ENCODE measurements around the gene ATP2A2.
"Not testable (repeated sequence)": the region's sequence is repeated elsewhere in the genome, so short reads cannot be mapped to it uniquely, and the experiment has no call there.

Gene ATP2A2

DNA sequence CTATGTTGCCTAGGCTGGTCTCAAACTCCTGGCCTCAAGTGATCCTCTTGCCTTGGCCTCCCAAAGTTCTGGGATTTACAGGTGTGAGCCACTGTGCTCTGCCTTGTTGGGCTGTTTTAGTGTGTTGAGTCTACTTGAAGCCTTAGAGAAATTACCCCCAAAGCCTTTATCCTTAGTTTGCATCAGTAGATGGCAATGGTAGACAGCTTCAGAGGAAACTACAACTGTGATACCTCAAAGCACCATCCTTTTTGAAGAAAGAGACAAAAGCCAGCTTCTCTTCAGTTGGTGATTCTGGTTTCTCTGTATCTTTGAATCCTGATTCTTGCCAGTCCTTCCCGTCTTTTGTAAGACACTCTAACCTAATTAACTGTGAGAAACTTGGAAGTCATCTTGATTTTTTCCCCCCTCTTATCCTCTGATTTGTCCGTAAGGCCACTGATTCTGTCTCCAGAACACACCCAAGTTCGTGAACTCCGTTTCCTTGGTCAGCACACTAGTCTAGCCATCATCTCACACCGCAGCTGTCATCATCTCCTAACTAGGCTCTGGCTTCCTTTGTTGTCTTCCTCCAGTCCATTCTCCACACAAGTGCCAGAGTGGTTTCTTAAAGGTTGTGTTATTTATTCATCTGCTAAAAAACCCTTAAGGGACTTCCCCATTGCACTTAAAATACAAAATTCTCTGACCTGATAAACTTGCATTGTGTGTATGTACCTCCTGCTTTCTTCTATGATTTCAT, 20.2 kb downstream of the ATP2A2 start:
- DNase-seq (ENCODE audit: low read depth): no peak

GRCh38 chr12:110304061-110304551, 23.1 kb downstream of the ATP2A2 start:
- no peak for DNase-seq (ENCODE audit: low read depth)

GRCh38 chr12:110307372-110307771, 26.3 kb downstream of the ATP2A2 start:
- DNase-seq (ENCODE audit: low read depth): no peak

DNA sequence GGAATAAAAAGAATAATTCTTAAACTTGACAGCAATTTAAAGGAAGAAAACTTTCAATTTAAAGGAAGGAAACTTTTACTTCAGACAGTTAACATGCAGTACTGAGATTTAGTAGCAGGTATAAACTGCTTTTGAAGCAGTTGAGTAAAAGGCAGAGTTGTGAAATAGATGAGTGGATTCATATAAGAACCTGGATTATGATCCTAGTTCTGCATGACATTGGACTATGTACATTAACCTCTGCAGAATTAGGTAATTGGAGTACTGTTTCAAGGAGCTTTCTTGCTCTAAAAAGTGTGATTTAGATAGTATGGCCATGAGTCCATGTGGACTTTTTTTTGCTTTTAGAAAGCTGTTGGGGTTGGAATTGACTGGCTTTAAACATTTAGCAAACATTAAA, 29.7 kb downstream of the ATP2A2 start:
- DNase-seq (ENCODE audit: low read depth): no peak

DNA sequence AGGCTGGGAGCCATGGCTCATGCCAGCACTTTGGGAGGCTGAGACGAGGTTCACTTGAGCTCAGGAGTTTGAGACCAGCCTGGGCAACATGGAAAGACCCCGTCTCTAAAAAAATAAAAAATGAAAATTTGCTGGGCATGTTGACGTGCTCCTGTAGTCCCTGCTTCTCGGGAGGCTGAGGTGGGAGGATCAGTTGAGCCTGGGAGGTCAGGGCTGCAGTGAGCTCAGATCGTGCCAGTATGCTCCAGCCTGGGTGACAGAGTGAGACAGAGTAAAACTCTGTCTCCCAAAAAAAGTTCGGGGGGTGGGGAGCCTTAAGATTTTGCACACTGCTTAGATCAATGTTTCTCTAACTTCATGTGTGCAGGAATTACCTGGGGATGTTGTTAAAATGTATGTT, 30.9 kb downstream of the ATP2A2 start:
- DNase-seq (ENCODE audit: low read depth): no peak

DNA sequence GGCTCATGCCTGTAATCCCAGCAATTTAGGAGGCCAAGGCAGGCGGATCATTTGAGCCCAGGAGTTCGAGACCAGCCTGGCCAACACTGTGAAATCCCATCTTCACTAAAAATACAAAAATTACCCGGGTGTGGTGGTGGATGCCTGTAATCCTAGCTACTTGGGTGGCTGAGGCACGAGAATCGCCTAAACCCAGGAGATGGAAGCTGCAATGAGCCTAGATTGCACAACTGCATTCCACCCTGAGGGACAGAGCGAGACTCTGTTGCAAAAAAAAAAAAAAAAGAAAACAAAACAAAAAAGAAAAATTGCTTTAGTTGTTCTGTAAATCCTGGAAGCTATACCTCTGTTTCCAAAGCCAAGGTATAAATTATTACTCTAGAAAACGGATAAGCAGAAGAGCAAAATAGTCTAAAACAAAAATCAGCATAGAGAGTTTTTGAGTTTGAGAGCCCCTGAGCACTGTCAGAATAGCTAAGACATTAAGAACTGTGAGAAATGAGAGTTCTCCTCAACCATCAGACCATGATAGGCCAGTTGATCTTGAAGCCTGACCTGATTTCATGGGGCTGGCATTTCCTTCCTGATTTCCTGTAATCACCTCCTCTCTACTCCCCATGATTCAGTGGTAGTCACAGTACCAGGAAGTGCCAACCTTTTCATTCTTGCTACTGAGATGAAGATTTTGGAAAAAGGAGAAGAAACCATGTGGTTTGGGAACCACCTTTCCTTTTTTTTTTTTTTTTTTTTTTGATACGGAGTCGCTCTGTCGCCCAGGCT, 31.7 kb downstream of the ATP2A2 start:
- DNase-seq (ENCODE audit: low read depth): no peak

DNA sequence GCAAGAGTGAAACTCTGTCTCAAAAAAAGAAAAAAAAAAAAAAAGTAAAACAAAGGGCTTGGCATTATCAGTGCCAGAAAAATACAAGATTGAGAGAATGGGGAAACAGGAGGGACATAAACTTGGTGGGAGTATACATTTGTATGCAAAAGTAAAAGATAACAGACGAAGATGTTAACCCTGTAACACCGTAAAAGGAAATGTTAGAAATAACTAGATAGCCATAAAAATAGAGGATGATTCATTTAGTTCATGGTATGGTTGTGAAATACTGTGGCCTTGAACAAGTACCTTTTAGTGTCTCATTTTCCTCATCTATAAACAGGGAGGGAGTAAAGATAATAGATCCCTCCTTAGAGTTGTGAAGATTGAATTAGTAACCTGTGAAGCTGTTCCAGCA, 33.3 kb downstream of the ATP2A2 start:
- no peak for DNase-seq (ENCODE audit: low read depth)

GRCh38 chr12:110316861-110317260, 35.8 kb downstream of the ATP2A2 start:
- no peak for DNase-seq (ENCODE audit: low read depth)

DNA sequence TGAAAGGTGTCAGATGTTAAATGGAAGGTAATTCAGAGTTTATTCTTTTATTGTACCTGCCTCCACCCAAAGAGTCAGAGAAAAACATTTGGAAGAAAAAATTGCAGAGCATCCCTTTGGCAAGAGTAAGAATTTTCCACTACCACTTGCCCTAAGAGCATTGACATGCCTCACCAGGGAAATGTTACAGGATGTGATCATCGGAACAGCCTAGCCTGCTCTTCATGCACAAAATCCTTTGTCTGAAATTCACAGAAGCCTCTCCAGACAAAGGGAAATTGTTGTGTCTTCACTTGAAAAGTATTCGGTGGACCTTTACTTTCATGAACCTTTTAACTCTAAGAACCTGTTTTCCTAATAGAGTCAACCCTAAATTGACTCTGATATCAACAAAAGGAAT, 36.9 kb downstream of the ATP2A2 start:
- DNase-seq (ENCODE audit: low read depth): no peak

- DNase-seq (ENCODE audit: low read depth): no peak
These were observed 39.5 kb downstream of the ATP2A2 start for GRCh38 chr12:110320550-110320949.

GRCh38 chr12:110329710-110330109, 48.7 kb downstream of the ATP2A2 start:
- no peak for DNase-seq (ENCODE audit: low read depth)

DNA sequence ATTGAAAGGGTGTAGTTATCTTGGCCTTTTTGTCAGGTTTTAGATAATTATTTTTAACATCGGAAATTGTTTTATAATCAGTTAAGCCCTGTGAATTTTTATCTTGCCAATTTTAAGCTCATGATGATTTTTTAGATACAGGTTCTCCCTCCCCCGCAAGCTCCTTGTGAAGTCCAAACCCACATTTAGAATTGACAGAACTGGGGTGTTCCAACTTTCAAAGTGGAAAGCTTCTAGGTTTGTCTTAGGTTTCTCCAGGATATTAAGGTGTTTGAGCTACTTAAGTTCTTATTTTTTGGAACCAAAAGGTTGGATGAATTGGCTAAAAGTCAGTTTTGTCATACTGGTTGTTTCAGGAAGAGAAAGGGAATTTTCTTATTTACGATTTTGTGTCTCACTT, 49.1 kb downstream of the ATP2A2 start:
- no peak for DNase-seq (ENCODE audit: low read depth)

DNA sequence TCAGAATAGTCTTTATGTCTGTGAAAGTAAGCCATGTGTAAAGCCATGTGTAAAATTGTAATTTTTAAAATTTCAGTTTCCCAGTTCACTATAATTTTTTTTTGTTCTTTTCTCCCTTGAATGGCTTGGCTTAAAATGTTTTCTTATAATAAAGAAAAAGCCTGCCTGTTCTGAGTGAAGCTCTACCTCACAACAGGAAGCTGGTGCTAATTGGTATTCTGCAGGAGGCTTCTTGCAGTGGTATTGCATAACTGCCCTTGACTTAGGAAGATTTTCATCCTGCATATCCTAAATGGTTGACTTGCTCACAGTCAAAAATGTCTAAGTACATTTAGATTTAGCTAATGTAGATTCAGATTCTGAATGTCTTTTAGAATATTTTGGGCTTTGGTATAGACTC, 49.5 kb downstream of the ATP2A2 start:
- DNase-seq (ENCODE audit: low read depth): no peak

DNA sequence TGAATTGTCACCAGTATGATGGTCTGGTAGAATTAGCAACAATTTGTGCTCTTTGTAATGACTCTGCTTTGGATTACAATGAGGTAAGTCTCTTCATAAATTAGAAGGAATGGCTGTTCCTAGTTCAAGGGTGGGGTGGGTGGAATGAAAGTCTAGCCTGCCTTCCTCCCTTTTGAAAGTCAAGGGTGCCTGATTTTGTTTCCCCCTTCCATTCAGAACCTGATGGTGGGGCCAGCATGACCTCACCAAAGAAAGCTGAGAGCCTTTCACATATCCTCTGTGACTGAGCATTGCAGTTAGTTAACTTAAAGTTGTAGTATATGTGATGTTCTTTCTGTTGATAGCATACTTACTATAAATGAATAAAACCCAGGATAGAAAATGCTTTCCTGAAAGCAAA, 52.2 kb downstream of the ATP2A2 start:
- DNase-seq (ENCODE audit: low read depth): no peak

DNA sequence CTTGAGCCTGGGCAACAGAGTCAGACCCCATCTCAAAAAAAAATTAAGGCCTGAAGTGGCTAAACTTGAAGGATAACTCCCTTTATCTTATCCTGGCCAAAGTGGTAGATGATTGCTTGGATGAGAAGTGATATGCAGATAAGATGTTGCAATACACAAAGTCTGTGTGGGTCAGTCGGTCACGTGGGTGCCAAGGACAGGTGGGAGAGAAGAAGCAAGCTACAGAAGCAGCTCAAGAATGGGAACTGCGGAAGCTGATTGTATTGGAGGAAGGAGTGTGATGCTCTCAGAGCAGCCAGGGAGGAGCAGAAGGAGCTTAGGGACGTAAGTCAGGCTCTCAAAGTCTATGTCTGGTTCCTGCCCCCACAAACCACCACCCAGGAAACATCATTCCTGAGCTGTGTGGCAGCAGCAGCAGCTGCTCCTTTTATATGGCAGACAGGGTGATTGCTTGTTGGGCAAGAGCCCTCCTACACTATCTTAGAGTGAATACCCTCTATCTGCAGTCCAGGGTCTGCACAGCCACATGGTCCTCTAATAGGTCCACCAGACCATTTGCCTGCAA, 54.5 kb downstream of the ATP2A2 start:
- no peak for DNase-seq (ENCODE audit: low read depth)

- DNase-seq (ENCODE audit: low read depth): no peak
These were observed 57.1 kb downstream of the ATP2A2 start for GRCh38 chr12:110337912-110338710.

GRCh38 chr12:110338754-110339153, 57.7 kb downstream of the ATP2A2 start:
- DNase-seq (ENCODE audit: low read depth): no peak

GRCh38 chr12:110339184-110339952, 58.3 kb downstream of the ATP2A2 start:
- DNase-seq (ENCODE audit: low read depth): no peak

GRCh38 chr12:110340261-110340660, 59.2 kb downstream of the ATP2A2 start:
- DNase-seq (ENCODE audit: low read depth): not testable (repeated sequence)

- no peak for DNase-seq (ENCODE audit: low read depth)
These were observed 59.7 kb downstream of the ATP2A2 start for GRCh38 chr12:110340706-110341105.

GRCh38 chr12:110342157-110342556, 61.1 kb downstream of the ATP2A2 start:
- DNase-seq (ENCODE audit: low read depth): no peak
